EL (cell line): Measurements from ENCODE around the gene POLR1G.
A peak's percentile ranks its signal among the peaks of the same experiment; 100 is the strongest.
"Not testable (repeated sequence)": the region's sequence is repeated elsewhere in the genome, so short reads cannot be mapped to it uniquely, and the experiment has no call there.

Source experiments
- DNase-seq: peaks from one replicate; pipeline ENCODE4 v3.0.0-alpha.2; 2016

Gene POLR1G

GRCh38 chr19:45400192-45400591, 6.3 kb upstream of the POLR1G start:
- no peak for DNase-seq

GRCh38 chr19:45401815-45402214, 4.6 kb upstream of the POLR1G start:
- no peak for DNase-seq

GRCh38 chr19:45402298-45403061, 4.0 kb upstream of the POLR1G start:
- peak; percentile 39 for DNase-seq

- no peak for DNase-seq
Measured at GRCh38 chr19:45403272-45403671, 3.2 kb upstream of the POLR1G start.

- peak; percentile 63 for DNase-seq
Measured at GRCh38 chr19:45403781-45404556, 2.5 kb upstream of the POLR1G start.

- DNase-seq: peak; percentile 80
Measured at GRCh38 chr19:45404557-45405434, 1.6 kb upstream of the POLR1G start, which contains the start of gene PPP1R13L. Gene PPP1R13L, minus strand, starts transcription at chr19:45405069. Its CDS starts 6,751 bp downstream, at chr19:45398318.

- peak; percentile 93 for DNase-seq
Measured at GRCh38 chr19:45405435-45406225, 814 bp upstream of the POLR1G start.

GRCh38 chr19:45407091-45407375, 589 bp downstream of the POLR1G start:
- DNase-seq: no peak

- DNase-seq: not testable (repeated sequence)
Measured at GRCh38 chr19:45407585-45407984, 1.1 kb downstream of the POLR1G start.

GRCh38 chr19:45408121-45408520, 1.7 kb downstream of the POLR1G start:
- DNase-seq: no peak

GRCh38 chr19:45408830-45409556, 2.5 kb downstream of the POLR1G start:
- no peak for DNase-seq

GRCh38 chr19:45409557-45409920, 3.1 kb downstream of the POLR1G start:
- DNase-seq: no peak

- not testable (repeated sequence) for DNase-seq
Measured at GRCh38 chr19:45410330-45410729, 3.9 kb downstream of the POLR1G start.

GRCh38 chr19:45413497-45413896, 7.1 kb downstream of the POLR1G start:
- no peak for DNase-seq

GRCh38 chr19:45414468-45414867, 8.0 kb downstream of the POLR1G start:
- no peak for DNase-seq

GRCh38 chr19:45417151-45417550, 10.7 kb downstream of the POLR1G start:
- no peak for DNase-seq

GRCh38 chr19:45418802-45419201, 12.4 kb downstream of the POLR1G start:
- no peak for DNase-seq

GRCh38 chr19:45419396-45419795, 13.0 kb downstream of the POLR1G start:
- no peak for DNase-seq

GRCh38 chr19:45419895-45420294, 13.5 kb downstream of the POLR1G start:
- DNase-seq: no peak

GRCh38 chr19:45420356-45420755, 13.9 kb downstream of the POLR1G start:
- DNase-seq: no peak

GRCh38 chr19:45420871-45421270, 14.4 kb downstream of the POLR1G start:
- DNase-seq: no peak

GRCh38 chr19:45421947-45422498, 15.6 kb downstream of the POLR1G start:
- no peak for DNase-seq
